MM.1S (cell line): Measurements from ENCODE around the gene RIC1.

Experiments
- DNase-seq: peaks from one replicate; pipeline ENCODE4 v3.0.0-alpha.2; 2015
- H2AFZ ChIP-seq: fragments of 300-600 bp; sonication (generic); 2 replicates; pipeline ENCODE4 v1.6.0; 2016; ENCODE audit warnings: antibody characterized with exemption, low read length
- H3F3A ChIP-seq: fragments of 300-600 bp; sonication (generic); 2 replicates; pipeline ENCODE4 v1.6.1; 2016; ENCODE audit warnings: mild to moderate bottlenecking, antibody characterized with exemption, low read length, moderate library complexity, mixed read lengths; ENCODE audit not compliant: insufficient read depth
- H3K27ac ChIP-seq: fragments of 300-600 bp; sonication (generic); 2 replicates; pipeline ENCODE4 v1.5.1; 2016; ENCODE audit warnings: mild to moderate bottlenecking, low read length
- H3K27me3 ChIP-seq: fragments of 300-600 bp; sonication (generic); replicated peaks from 2 replicates; pipeline ENCODE4 v1.6.0; 2016; ENCODE audit warnings: low read length; ENCODE audit not compliant: insufficient read depth
- H3K36me3 ChIP-seq: fragments of 300-600 bp; sonication (generic); replicated peaks from 2 replicates; pipeline ENCODE4 v1.6.1; 2016; ENCODE audit warnings: mild to moderate bottlenecking, low read length, mixed read lengths; ENCODE audit not compliant: insufficient read depth
- H3K4me1 ChIP-seq: fragments of 300-600 bp; sonication (generic); 2 replicates; pipeline ENCODE4 v1.6.1; 2016; ENCODE audit warnings: low read length, mixed read lengths
- H3K4me2 ChIP-seq: fragments of 300-600 bp; sonication (generic); 2 replicates; pipeline ENCODE4 v1.6.0; 2016; ENCODE audit warnings: low read depth, low read length
- H3K4me3 ChIP-seq: fragments of 300-600 bp; sonication (generic); 2 replicates; pipeline ENCODE4 v1.5.1; 2016; ENCODE audit warnings: low read length, mixed read lengths
- H3K79me2 ChIP-seq: fragments of 300-600 bp; sonication (generic); 2 replicates; pipeline ENCODE4 v1.6.1; 2016; ENCODE audit warnings: mixed run types, low read length, mixed read lengths
- H3K9ac ChIP-seq: fragments of 300-600 bp; sonication (generic); 2 replicates; pipeline ENCODE4 v1.6.1; 2016; ENCODE audit warnings: low read length, mixed read lengths
- H3K9me2 ChIP-seq: fragments of 300-600 bp; sonication (generic); replicated peaks from 2 replicates; pipeline ENCODE4 v1.6.1; 2016; ENCODE audit warnings: mild to moderate bottlenecking, low read length, mixed read lengths; ENCODE audit not compliant: insufficient read depth
- H3K9me3 ChIP-seq: fragments of 300-600 bp; sonication (generic); replicated peaks from 2 replicates; pipeline ENCODE4 v1.6.1; 2016; ENCODE audit warnings: mild to moderate bottlenecking, low read length, mixed read lengths; ENCODE audit not compliant: insufficient read depth
- H4K20me1 ChIP-seq: fragments of 300-600 bp; sonication (generic); 2 replicates; pipeline ENCODE4 v1.6.1; 2016; ENCODE audit warnings: mild to moderate bottlenecking, low read length, moderate library complexity, mixed read lengths; ENCODE audit not compliant: insufficient read depth
- EZH2 ChIP-seq: fragments of 300-600 bp; sonication (generic); optimal IDR thresholded peaks from 2 replicates; pipeline ENCODE3; 2017; ENCODE audit warnings: low read depth, mild to moderate bottlenecking, antibody characterized with exemption, low read length, mixed read lengths
- EZH2phosphoT487 ChIP-seq: fragments of 300-600 bp; sonication (generic); IDR thresholded peaks from 2 replicates; pipeline ENCODE4 v1.6.1; 2018; ENCODE audit warnings: antibody characterized with exemption, low read length
- TF ChIP-seq, protein P1 (sequence below): fragments of 300-600 bp; sonication (generic); IDR thresholded peaks from 2 replicates; pipeline ENCODE4 v1.5.1; 2016; ENCODE audit warnings: antibody characterized with exemption, low read length, mixed read lengths

Gene RIC1

DNA sequence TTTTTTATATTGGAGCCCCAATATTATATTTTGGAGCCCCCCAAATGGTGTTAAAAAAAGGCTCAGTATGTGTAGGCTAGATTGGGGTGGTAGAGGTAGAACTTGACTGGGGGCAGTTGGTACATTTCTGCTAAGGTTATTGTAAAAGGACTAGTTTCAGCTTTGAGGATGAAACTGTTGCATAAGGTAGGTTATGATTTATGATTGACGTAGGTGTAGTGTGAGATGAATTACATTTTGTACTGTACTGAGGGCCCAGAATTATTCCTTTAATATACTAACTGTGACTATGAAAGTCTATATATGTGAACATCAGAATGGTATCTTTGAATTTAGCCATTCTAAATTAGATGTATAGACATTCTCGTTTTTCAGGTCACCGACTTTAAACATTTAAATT, 3.6 kb downstream of the RIC1 start:
- peaks cover 90% of the 10 kb centered on the region for H3K79me2 ChIP-seq
- no peaks in the 10 kb centered on the region for H3K27me3 ChIP-seq
- H3K4me1 ChIP-seq = peaks cover 11% of the 10 kb centered on the region
- TF ChIP-seq EZH2phosphoT487 (no peak), EZH2 (no peak)
- TF ChIP-seq, protein P1, sequence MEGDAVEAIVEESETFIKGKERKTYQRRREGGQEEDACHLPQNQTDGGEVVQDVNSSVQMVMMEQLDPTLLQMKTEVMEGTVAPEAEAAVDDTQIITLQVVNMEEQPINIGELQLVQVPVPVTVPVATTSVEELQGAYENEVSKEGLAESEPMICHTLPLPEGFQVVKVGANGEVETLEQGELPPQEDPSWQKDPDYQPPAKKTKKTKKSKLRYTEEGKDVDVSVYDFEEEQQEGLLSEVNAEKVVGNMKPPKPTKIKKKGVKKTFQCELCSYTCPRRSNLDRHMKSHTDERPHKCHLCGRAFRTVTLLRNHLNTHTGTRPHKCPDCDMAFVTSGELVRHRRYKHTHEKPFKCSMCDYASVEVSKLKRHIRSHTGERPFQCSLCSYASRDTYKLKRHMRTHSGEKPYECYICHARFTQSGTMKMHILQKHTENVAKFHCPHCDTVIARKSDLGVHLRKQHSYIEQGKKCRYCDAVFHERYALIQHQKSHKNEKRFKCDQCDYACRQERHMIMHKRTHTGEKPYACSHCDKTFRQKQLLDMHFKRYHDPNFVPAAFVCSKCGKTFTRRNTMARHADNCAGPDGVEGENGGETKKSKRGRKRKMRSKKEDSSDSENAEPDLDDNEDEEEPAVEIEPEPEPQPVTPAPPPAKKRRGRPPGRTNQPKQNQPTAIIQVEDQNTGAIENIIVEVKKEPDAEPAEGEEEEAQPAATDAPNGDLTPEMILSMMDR = no peak
- no peaks in the 10 kb centered on the region for H3K9me2 ChIP-seq
- peaks cover 9% of the 10 kb centered on the region for H3F3A ChIP-seq
- DNase-seq = no peak
- H3K4me2 ChIP-seq = no peak overlapping the region
- H3K27ac ChIP-seq = no peak overlapping the region
- no peaks in the 10 kb centered on the region for H3K9me3 ChIP-seq
- no peak overlapping the region for H2AFZ ChIP-seq
- H3K4me3 ChIP-seq = no peak overlapping the region
- H4K20me1 ChIP-seq = 0 out of 2 replicates have a peak, but pooled peaks cover 3% of the 10 kb centered on the region
- no peak overlapping the region for H3K9ac ChIP-seq
- H3K36me3 ChIP-seq = no peaks in the 10 kb centered on the region

DNA sequence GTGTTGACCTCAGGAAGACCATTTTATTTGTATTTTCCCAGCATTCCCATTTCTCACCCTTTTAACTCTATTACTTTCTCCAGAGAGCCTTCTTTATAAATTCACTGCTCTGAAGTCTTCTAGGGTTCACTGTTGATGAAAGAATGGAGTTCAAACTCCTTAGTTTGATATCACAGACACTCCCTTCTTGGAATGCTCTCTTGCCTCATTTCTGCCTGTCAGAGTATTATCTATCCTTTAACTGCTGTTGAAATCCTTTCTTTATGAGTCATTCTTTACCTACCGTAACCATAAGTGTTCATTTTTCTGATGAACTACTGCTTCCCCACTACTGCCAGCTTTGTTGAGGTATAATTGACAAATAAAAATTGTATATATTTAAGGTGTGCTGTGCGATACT, 4.3 kb downstream of the RIC1 start:
- Histone ChIP-seq H3K9ac (no peak overlapping the region), H3K9me3 (no peaks in the 10 kb centered on the region), H3K4me2 (no peak overlapping the region), H2AFZ (no peak overlapping the region), H3K79me2 (peaks cover 93% of the 10 kb centered on the region), H3K36me3 (no peaks in the 10 kb centered on the region), H3F3A (peaks cover 2% of the 10 kb centered on the region), H3K27ac (no peak overlapping the region), H3K4me3 (no peak overlapping the region), H3K27me3 (no peaks in the 10 kb centered on the region), H3K9me2 (no peaks in the 10 kb centered on the region), H3K4me1 (peaks cover 11% of the 10 kb centered on the region), H4K20me1 (0 out of 2 replicates have a peak, but pooled peaks cover 3% of the 10 kb centered on the region)
- DNase-seq = no peak
- TF ChIP-seq, protein P1 = no peak
- TF ChIP-seq EZH2phosphoT487 = no peak

DNA sequence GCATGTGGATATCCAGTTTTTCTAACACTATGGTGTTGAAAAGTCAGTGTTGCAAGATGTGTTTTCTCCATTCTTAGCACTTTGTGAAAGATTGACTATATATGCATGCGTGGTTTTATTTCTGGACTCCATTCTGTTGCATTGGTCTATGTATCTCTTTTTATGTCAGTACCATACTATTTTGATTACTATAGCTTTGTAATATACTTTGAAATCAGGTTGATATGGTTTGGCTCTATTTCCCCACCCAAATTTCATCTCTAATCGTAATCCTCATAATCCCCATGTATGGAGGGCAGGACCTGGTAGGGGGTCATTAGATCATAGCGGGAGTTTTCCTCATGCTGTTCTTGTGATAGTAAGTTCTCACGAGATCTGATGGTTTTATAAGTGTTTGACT, 6.5 kb downstream of the RIC1 start:
- H3K4me2 ChIP-seq = no peak overlapping the region
- no peak for TF ChIP-seq EZH2phosphoT487
- TF ChIP-seq, protein P1 = no peak
- peaks cover 100% of the 10 kb centered on the region for H3K79me2 ChIP-seq
- no peak overlapping the region for H3K9ac ChIP-seq
- H3K27ac ChIP-seq = no peak overlapping the region
- H3K9me3 ChIP-seq = no peaks in the 10 kb centered on the region
- H2AFZ ChIP-seq = no peak overlapping the region
- H3K4me1 ChIP-seq = peaks cover 11% of the 10 kb centered on the region
- H3K4me3 ChIP-seq = no peak overlapping the region
- H3K9me2 ChIP-seq = no peaks in the 10 kb centered on the region
- no peaks in the 10 kb centered on the region for H3K36me3 ChIP-seq
- DNase-seq = no peak
- H3K27me3 ChIP-seq = no peaks in the 10 kb centered on the region
- no peaks in the 10 kb centered on the region for H3F3A ChIP-seq
- H4K20me1 ChIP-seq = 0 out of 2 replicates have a peak, but pooled peaks cover 3% of the 10 kb centered on the region
